ENCODE results near the gene EIF2B2.

GRCh38 chr14:75010472-75011093, 7.9 kb downstream of the EIF2B2 start:
- TF ChIP-seq, protein P1, sequence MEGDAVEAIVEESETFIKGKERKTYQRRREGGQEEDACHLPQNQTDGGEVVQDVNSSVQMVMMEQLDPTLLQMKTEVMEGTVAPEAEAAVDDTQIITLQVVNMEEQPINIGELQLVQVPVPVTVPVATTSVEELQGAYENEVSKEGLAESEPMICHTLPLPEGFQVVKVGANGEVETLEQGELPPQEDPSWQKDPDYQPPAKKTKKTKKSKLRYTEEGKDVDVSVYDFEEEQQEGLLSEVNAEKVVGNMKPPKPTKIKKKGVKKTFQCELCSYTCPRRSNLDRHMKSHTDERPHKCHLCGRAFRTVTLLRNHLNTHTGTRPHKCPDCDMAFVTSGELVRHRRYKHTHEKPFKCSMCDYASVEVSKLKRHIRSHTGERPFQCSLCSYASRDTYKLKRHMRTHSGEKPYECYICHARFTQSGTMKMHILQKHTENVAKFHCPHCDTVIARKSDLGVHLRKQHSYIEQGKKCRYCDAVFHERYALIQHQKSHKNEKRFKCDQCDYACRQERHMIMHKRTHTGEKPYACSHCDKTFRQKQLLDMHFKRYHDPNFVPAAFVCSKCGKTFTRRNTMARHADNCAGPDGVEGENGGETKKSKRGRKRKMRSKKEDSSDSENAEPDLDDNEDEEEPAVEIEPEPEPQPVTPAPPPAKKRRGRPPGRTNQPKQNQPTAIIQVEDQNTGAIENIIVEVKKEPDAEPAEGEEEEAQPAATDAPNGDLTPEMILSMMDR (IDR thresholded peaks at IDR 0.05) = no peak
- TF ChIP-seq POLR2A (IDR thresholded peaks at IDR 0.05) (no peak), EP300 (IDR thresholded peaks at IDR 0.05) (no peak)

All from gastroesophageal sphincter (tissue), 3 donors.